ENCODE results near the gene SLC24A3.

SLC24A3 gene

GRCh38 chr20:19701429-19701828, 489.0 kb downstream of the SLC24A3 start:
- no peak for TF ChIP-seq ZNF274 (IDR thresholded peaks at IDR 0.05; ENCODE audit: low read depth, low read length)
- H3K4me3 ChIP-seq (ENCODE audit: low read length): no peak overlapping the region

GRCh38 chr20:19706463-19706862, 494.0 kb downstream of the SLC24A3 start:
- TF ChIP-seq ZNF274 (IDR thresholded peaks at IDR 0.05; ENCODE audit: low read depth, low read length): no peak
- no peak overlapping the region for H3K4me3 ChIP-seq (ENCODE audit: low read length)

- no peak overlapping the region for H3K4me3 ChIP-seq (ENCODE audit: low read length)
- no peak for TF ChIP-seq ZNF274 (IDR thresholded peaks at IDR 0.05; ENCODE audit: low read depth, low read length)
Observed at GRCh38 chr20:19709635-19710335, 497.3 kb downstream of the SLC24A3 start.

- no peak overlapping the region for H3K4me3 ChIP-seq (ENCODE audit: low read length)
- no peak for TF ChIP-seq ZNF274 (IDR thresholded peaks at IDR 0.05; ENCODE audit: low read depth, low read length)
Observed at GRCh38 chr20:19710336-19711120, 498.1 kb downstream of the SLC24A3 start.

- TF ChIP-seq ZNF274 (IDR thresholded peaks at IDR 0.05; ENCODE audit: low read depth, low read length): no peak
- H3K4me3 ChIP-seq (ENCODE audit: low read length): no peak overlapping the region
Observed at GRCh38 chr20:19711126-19711525, 498.7 kb downstream of the SLC24A3 start.

- no peak for TF ChIP-seq ZNF274 (IDR thresholded peaks at IDR 0.05; ENCODE audit: low read depth, low read length)
Observed at GRCh38 chr20:19712721-19713260, 500.3 kb downstream of the SLC24A3 start.

GRCh38 chr20:19713822-19714578, 501.6 kb downstream of the SLC24A3 start:
- H3K4me3 ChIP-seq (ENCODE audit: low read length): no peak overlapping the region
- no peak for TF ChIP-seq ZNF274 (IDR thresholded peaks at IDR 0.05; ENCODE audit: low read depth, low read length)

More at GRCh38 chr20:19712721-19713260, 500.3 kb downstream of the SLC24A3 start:
- H3K4me3 ChIP-seq (ENCODE audit: low read length): no peak overlapping the region

- no peak for TF ChIP-seq ZNF274 (IDR thresholded peaks at IDR 0.05; ENCODE audit: low read depth, low read length)
- no peak overlapping the region for H3K4me3 ChIP-seq (ENCODE audit: low read length)
Observed at GRCh38 chr20:19714579-19714840, 502.1 kb downstream of the SLC24A3 start.

- no peak for TF ChIP-seq ZNF274 (IDR thresholded peaks at IDR 0.05; ENCODE audit: low read depth, low read length)
- no peak overlapping the region for H3K4me3 ChIP-seq (ENCODE audit: low read length)
Observed at GRCh38 chr20:19715986-19716385, 503.5 kb downstream of the SLC24A3 start.

- no peak for TF ChIP-seq ZNF274 (IDR thresholded peaks at IDR 0.05; ENCODE audit: low read depth, low read length)
- no peak overlapping the region for H3K4me3 ChIP-seq (ENCODE audit: low read length)
Observed at GRCh38 chr20:19718880-19719279, 506.4 kb downstream of the SLC24A3 start.

GRCh38 chr20:19720991-19721390, 508.5 kb downstream of the SLC24A3 start:
- no peak overlapping the region for H3K4me3 ChIP-seq (ENCODE audit: low read length)
- TF ChIP-seq ZNF274 (IDR thresholded peaks at IDR 0.05; ENCODE audit: low read depth, low read length): no peak

- TF ChIP-seq ZNF274 (IDR thresholded peaks at IDR 0.05; ENCODE audit: low read depth, low read length): no peak
- no peak overlapping the region for H3K4me3 ChIP-seq (ENCODE audit: low read length)
Observed at GRCh38 chr20:19723051-19723450, 510.6 kb downstream of the SLC24A3 start.

GRCh38 chr20:19723813-19724430, 511.5 kb downstream of the SLC24A3 start:
- TF ChIP-seq ZNF274 (IDR thresholded peaks at IDR 0.05; ENCODE audit: low read depth, low read length): no peak
- H3K4me3 ChIP-seq (ENCODE audit: low read length): no peak overlapping the region

GRCh38 chr20:19725373-19725772, 512.9 kb downstream of the SLC24A3 start:
- no peak for TF ChIP-seq ZNF274 (IDR thresholded peaks at IDR 0.05; ENCODE audit: low read depth, low read length)
- H3K4me3 ChIP-seq (ENCODE audit: low read length): no peak overlapping the region

Data from GM08714 (cell line).